ENCODE measurements around the gene DNAJC1. TPM values are rescaled to one million over a fixed set of nuclear protein-coding genes. Genes with fewer than 3 reads are reported as not detected.

DNAJC1 gene
- polyA plus RNA-seq, 2 of the 4 experiments (the other 2 are of a cell fraction) = 19.2 to 34.2 TPM

- no peak overlapping the region for H3K4me2 ChIP-seq
- ATAC-seq (no peak), FAIRE-seq (no peak), DNase-seq (ENCODE audit: low read depth in 1 of 2, low spot score in 1 of 2) (no peak)
- no peak for TF ChIP-seq ZNF302 (CRISPR knock-in tag; IDR thresholded peaks at IDR 0.05)
- no peak for TF ChIP-seq JUN (IDR thresholded peaks at IDR 0.05)
- TF ChIP-seq PBX3 (IDR thresholded peaks at IDR 0.05) = no peak
- H3K4me1 ChIP-seq = peaks cover 8% of the 10 kb centered on the region; the same call in 1 of the 3 replicates
- no peaks in the 10 kb centered on the region for H3K9me3 ChIP-seq
- no peak overlapping the region for H3K4me3 ChIP-seq
- POLR2A ChIA-PET = no interaction called here
- no peak overlapping the region for H3K27ac ChIP-seq
- CTCF ChIA-PET = no interaction called here
Observed at GRCh38 chr10:21980691-21981090, 22.8 kb downstream of the DNAJC1 start.

- WGBS (ENCODE audit: missing lambda C conversion rate) = 3% methylated on average over 1 of the region's 1 CpG
- CTCF ChIA-PET = interaction anchor here (0.6 to 1.3 kb wide), 2 partner anchors 11 to 845 kb away, joined by 3 to 4 read pairs; no protein-coding TSS in a partner anchor
- Histone ChIP-seq H3K27ac (no peak overlapping the region), H3K4me2 (no peak overlapping the region), H3K9me3 (no peaks in the 10 kb centered on the region), H3K4me1 (peaks cover 8% of the 10 kb centered on the region; the same call in 1 of the 3 replicates), H3K4me3 (no peak overlapping the region)
- POLR2A ChIA-PET = no interaction called here
- no peak for DNase-seq (ENCODE audit: low read depth in 1 of 2, low spot score in 1 of 2)
- TF ChIP-seq MAFK (IDR thresholded peaks at IDR 0.05; ENCODE audit: partially characterized antibody) (no peak), RFX5 (IDR thresholded peaks at IDR 0.05) (no peak), CHD2 (IDR thresholded peaks at IDR 0.05; ENCODE audit: low read length, partially characterized antibody) (no peak), NPAS2 (CRISPR knock-in tag; IDR thresholded peaks at IDR 0.05; ENCODE audit: borderline replicate concordance) (no peak), ZSCAN20 (CRISPR knock-in tag; IDR thresholded peaks at IDR 0.05) (no peak), FOSB (CRISPR knock-in tag; IDR thresholded peaks at IDR 0.05) (no peak), HES2 (IDR thresholded peaks at IDR 0.05) (no peak), MAZ (IDR thresholded peaks at IDR 0.05; ENCODE audit: borderline replicate concordance, low read depth, low read length) (no peak), PHF8 (IDR thresholded peaks at IDR 0.05; ENCODE audit: borderline replicate concordance, low read depth) (no peak), HOXB13 (CRISPR knock-in tag; IDR thresholded peaks at IDR 0.05; ENCODE audit: low read depth) (no peak)
- FAIRE-seq = peak; percentile 67
- ATAC-seq = 0 out of 6 replicates have a peak, but pooled peaks of 1 of the 2 experiments have one; percentile 39
Observed at GRCh38 chr10:21978191-21978862, 25.2 kb downstream of the DNAJC1 start.

- Histone ChIP-seq H3K27ac (no peak overlapping the region), H3K4me1 (peaks cover 8% of the 10 kb centered on the region; the same call in 1 of the 3 replicates), H3K4me2 (no peak overlapping the region), H3K4me3 (no peak overlapping the region), H3K9me3 (no peaks in the 10 kb centered on the region)
- POLR2A ChIA-PET = no interaction called here
- ATAC-seq (no peak), DNase-seq (ENCODE audit: low read depth in 1 of 2, low spot score in 1 of 2) (no peak), FAIRE-seq (no peak)
- TF ChIP-seq HOXB13 (CRISPR knock-in tag; IDR thresholded peaks at IDR 0.05; ENCODE audit: low read depth) = no peak
- TF ChIP-seq MAZ (IDR thresholded peaks at IDR 0.05; ENCODE audit: borderline replicate concordance, low read depth, low read length) = no peak
- TF ChIP-seq ZFP36 (IDR thresholded peaks at IDR 0.05; ENCODE audit: borderline replicate concordance, partially characterized antibody) = no peak
- no peak for TF ChIP-seq HDAC2 (IDR thresholded peaks at IDR 0.05)
- no peak for TF ChIP-seq FOSL2 (IDR thresholded peaks at IDR 0.05)
- TF ChIP-seq FOSL2 (CRISPR knock-in tag; IDR thresholded peaks at IDR 0.05) = no peak
- no peak for TF ChIP-seq POLR2AphosphoS2 (conservative IDR thresholded peaks at IDR 0.05; ENCODE audit: low read length)
- TF ChIP-seq PBX3 (IDR thresholded peaks at IDR 0.05) = no peak
- TF ChIP-seq MAFK (IDR thresholded peaks at IDR 0.05; ENCODE audit: partially characterized antibody) = no peak
- no peak for TF ChIP-seq NR3C1 (IDR thresholded peaks at IDR 0.05)
- TF ChIP-seq PHF8 (IDR thresholded peaks at IDR 0.05; ENCODE audit: borderline replicate concordance, low read depth) = no peak
- no peak for TF ChIP-seq BCL3 (IDR thresholded peaks at IDR 0.05)
- 94% methylated on average over 7 of the region's 7 CpGs for WGBS (ENCODE audit: missing lambda C conversion rate)
- CTCF ChIA-PET = interaction anchor here (0.5 kb wide), 1 partner anchor 1008 kb away, joined by 4 read pairs; no protein-coding TSS in a partner anchor
Observed at GRCh38 chr10:21976739-21977138, 26.8 kb downstream of the DNAJC1 start.
